T-cell (primary cell): ENCODE data around the gene ZNF101. TPM values are rescaled to one million over a fixed set of nuclear protein-coding genes. Genes with fewer than 3 reads are reported as not detected.
A peak's percentile ranks its signal among the peaks of the same experiment; 100 is the strongest.
"Not testable (repeated sequence)": the region's sequence is repeated elsewhere in the genome, so short reads cannot be mapped to it uniquely, and the experiment has no call there.

ENCODE experiments used
- ATAC-seq, 4 experiments: fragments of 200-7000 bp in 3 of 4; fragments of 150-1000 bp in 1 of 4; cut with Tn5 transposase; replicated peaks in 1 of 4; 1 replicate in 3 of 4; 2 replicates in 1 of 4; pipeline ENCODE4 v1.10.0; 2021; ENCODE audit warnings: moderate library complexity in 3 of 4, mild to moderate bottlenecking in 2 of 4, moderate number of reproducible peaks in 1 of 4
- CTCF ChIA-PET, 2 donors: fragments of 300-600 bp; sonication (Branson Sonifier 250); formaldehyde crosslinking; loops; one replicate each; lab custom pipeline; 2022; ENCODE audit warnings: antibody characterized with exemption in 2 of 2; lab: Charles Lee
- POLR2A ChIA-PET, 2 donors: fragments of 300-600 bp; sonication (Branson Sonifier 250); formaldehyde crosslinking; loops; one replicate each; lab custom pipeline; 2022; ENCODE audit warnings: antibody characterized with exemption in 2 of 2; lab: Charles Lee
- DNase-seq, 35 experiments: peaks; one replicate each; pipeline versions ENCODE4 v3.0.0 to v3.0.0-alpha.2; 2013 to 2023
- H3K27ac ChIP-seq: one replicate; pipeline ENCODE4 v1.5.1; 2013; ENCODE audit warnings: low read length
- H3K27me3 ChIP-seq, 2 experiments: replicated peaks in 1 of 2; 1 replicate in 1 of 2; 2 replicates in 1 of 2; pipeline versions ENCODE4 v1.6.1 to v1.7.0; 2013; ENCODE audit warnings: low read length in 1 of 2, mixed read lengths in 1 of 2; ENCODE audit not compliant: control insufficient read depth in 2 of 2, insufficient read depth in 2 of 2; ENCODE audit errors: extremely low read depth in 1 of 2
- H3K36me3 ChIP-seq, 2 donors: 1 replicate in 1 of 2; 2 replicates in 1 of 2; pipeline versions ENCODE4 v1.6.1 to v1.7.0; 2013; ENCODE audit warnings: low read length in 1 of 2; ENCODE audit not compliant: control insufficient read depth in 2 of 2, insufficient read depth in 1 of 2; ENCODE audit errors: extremely low read depth in 1 of 2
- H3K4me1 ChIP-seq, 2 experiments: 1 replicate in 1 of 2; 2 replicates in 1 of 2; pipeline versions ENCODE4 v1.6.1 to v1.7.0; 2013; ENCODE audit warnings: low read length in 2 of 2, mixed read lengths in 1 of 2; ENCODE audit not compliant: insufficient read depth in 2 of 2, control insufficient read depth in 1 of 2; ENCODE audit errors: extremely low read depth in 1 of 2
- H3K4me3 ChIP-seq, 2 donors: 1 replicate in 1 of 2; 2 replicates in 1 of 2; pipeline versions ENCODE4 v1.5.1 to v1.7.0; 2013; ENCODE audit warnings: mild to moderate bottlenecking in 2 of 2, low read length in 1 of 2, moderate library complexity in 1 of 2; ENCODE audit not compliant: control insufficient read depth in 1 of 2; ENCODE audit errors: extremely low read depth in 1 of 2
- H3K9me3 ChIP-seq: 2 replicates; pipeline ENCODE4 v1.7.0; 2013
- H3K27ac Mint-ChIP-seq, 2 donors: one replicate each; pipeline ENCODE4 v1.8.0; 2020 to 2021; ENCODE audit warnings: mild to moderate bottlenecking in 2 of 2, mixed read lengths in 2 of 2
- H3K27me3 Mint-ChIP-seq, 2 donors: one replicate each; pipeline ENCODE4 v1.8.0; 2021 to 2022; ENCODE audit warnings: mixed read lengths in 2 of 2
- H3K36me3 Mint-ChIP-seq: one replicate; pipeline ENCODE4 v1.8.0; 2021; ENCODE audit warnings: mixed read lengths
- H3K4me1 Mint-ChIP-seq, 3 donors: one replicate each; pipeline ENCODE4 v1.8.0; 2020 to 2022; ENCODE audit warnings: mixed read lengths in 3 of 3, mild to moderate bottlenecking in 1 of 3
- H3K4me3 Mint-ChIP-seq, 3 donors: one replicate each; pipeline ENCODE4 v1.8.0; 2020 to 2022; ENCODE audit warnings: mild to moderate bottlenecking in 3 of 3, mixed read lengths in 3 of 3, moderate library complexity in 3 of 3
- H3K9me3 Mint-ChIP-seq, 3 donors: one replicate each; pipeline ENCODE4 v1.8.0; 2020 to 2022; ENCODE audit warnings: mixed read lengths in 3 of 3
- WGBS: methylation state at CpG from one replicate; pipeline ENCODE4 v1.1.5; 2013; ENCODE audit warnings: missing lambda C conversion rate; ENCODE audit not compliant: insufficient coverage; 5-methylcytosine and 5-hydroxymethylcytosine counted together
- total RNA-seq, 35 experiments: library from RNA in 6 of 35; stranded (reverse) in 6 of 35; fragments of 120-200 nt in 1 of 35; gene quantifications; one replicate each; pipeline versions ENCODE4 v1.2.1 to v1.2.4 and lab custom pipeline; 2013 to 2026

Gene ZNF101
- total RNA-seq, 5 donors from 2014 or later (not counting 1 experiment from before 2014, with no cell fraction given) = 66.2 to 180 (median 164) TPM

DNA sequence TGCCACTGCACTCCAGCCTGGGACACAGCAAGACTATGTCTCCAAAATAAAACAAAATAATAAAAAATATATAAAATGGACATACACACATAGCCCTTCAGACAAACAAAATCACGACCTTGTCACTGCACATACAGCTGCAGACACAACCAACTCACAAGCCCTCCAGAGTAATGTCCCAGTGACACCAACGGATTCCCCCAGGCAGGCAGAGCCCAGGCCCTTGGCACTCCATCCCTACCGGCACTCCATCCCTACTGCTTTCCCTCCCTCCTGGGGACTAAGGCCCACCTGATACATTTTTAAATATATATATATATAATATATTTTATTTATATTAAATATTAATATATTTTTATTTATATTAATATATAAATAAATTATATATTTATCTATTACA is 18.5 kb downstream of the ZNF101 start:
- ChIA-PET CTCF (no interaction called here), POLR2A (no interaction called here)
- H3K9me3 Mint-ChIP-seq = peaks cover 17 to 30% (median 24%) of the 10 kb centered on the region in 3 donors
- peaks cover 33% of the 10 kb centered on the region for H3K36me3 Mint-ChIP-seq
- no CpG with 5 or more reads among the region's 3 CpGs for WGBS
- Histone ChIP-seq H3K36me3 (peaks cover 0 to 4% of the 10 kb centered on the region in 2 donors), H3K9me3 (peaks cover 11% of the 10 kb centered on the region), H3K27ac (no peak overlapping the region), H3K4me3 (no peak overlapping the region), H3K27me3 (no peaks in the 10 kb centered on the region), H3K4me1 (no peaks in the 10 kb centered on the region)
- peaks cover 0 to 5% (median 0%) of the 10 kb centered on the region in 3 donors for H3K4me1 Mint-ChIP-seq
- no peaks in the 10 kb centered on the region for H3K27me3 Mint-ChIP-seq
- DNase-seq = no peak
- no peak overlapping the region for H3K4me3 Mint-ChIP-seq
- ATAC-seq = peak; percentile 24 to 45 (median 30)
- no peak overlapping the region for H3K27ac Mint-ChIP-seq

DNA sequence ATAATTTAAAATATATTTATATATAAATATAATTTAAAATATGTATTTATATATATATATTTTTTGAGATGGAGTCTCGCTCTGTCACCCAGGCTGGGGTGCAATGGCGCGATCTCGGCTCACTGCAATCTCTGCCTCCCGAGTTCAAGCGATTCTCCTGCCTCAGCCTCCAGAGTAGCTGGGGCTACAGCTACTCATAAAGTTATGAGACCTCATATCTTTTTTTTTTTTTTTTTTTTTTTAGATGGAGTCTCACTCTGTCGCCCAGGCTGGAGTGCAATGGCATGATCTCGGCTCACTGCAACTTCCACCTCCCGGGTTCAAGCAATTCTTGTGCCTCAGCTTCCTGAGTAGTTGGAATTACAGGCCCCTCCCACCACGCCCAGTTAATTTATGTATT is 20.4 kb downstream of the ZNF101 start:
- H3K4me3 Mint-ChIP-seq, DNase-seq, ATAC-seq, H3K36me3 ChIP-seq, H3K27me3 ChIP-seq, H3K4me1 ChIP-seq, H3K9me3 ChIP-seq, H3K27ac Mint-ChIP-seq, H3K4me1 Mint-ChIP-seq, H3K27me3 Mint-ChIP-seq, H3K27ac ChIP-seq, H3K4me3 ChIP-seq: not testable (repeated sequence)
- no CpG with 5 or more reads among the region's 10 CpGs for WGBS
- peaks cover 9 to 19% (median 15%) of the 10 kb centered on the region in 3 donors for H3K9me3 Mint-ChIP-seq
- ChIA-PET CTCF (interaction anchor here in 1 of 2 donors (0.6 kb wide), 1 partner anchor 165 kb away, joined by 3 read pairs; no protein-coding TSS in a partner anchor), POLR2A (interaction anchor here in 1 of 2 donors (0.7 kb wide), 1 partner anchor 132 kb away, joined by 3 read pairs; no protein-coding TSS in a partner anchor)
- H3K36me3 Mint-ChIP-seq = peaks cover 20% of the 10 kb centered on the region

DNA sequence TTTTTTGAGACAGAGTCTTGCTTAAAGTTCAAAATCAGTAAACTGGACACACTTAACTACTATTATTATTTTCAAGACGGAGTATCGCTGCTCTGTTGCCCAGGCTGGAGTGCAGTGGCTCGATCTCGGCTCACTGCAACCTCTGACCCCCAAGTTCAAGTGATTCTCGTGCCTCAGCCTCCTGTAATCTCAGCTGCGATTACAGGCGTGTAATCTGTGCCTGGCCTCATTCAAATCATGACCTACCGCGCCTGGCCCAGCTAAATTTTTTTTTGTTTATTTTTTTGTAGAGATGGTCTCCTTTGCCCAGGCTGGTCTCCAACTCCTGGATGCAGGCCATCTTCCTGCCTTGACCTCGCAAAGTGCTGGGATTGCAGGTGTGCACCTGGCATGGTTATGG is 23.0 kb downstream of the ZNF101 start:
- no peak for DNase-seq
- Mint-ChIP-seq H3K27ac (no peak overlapping the region), H3K27me3 (no peaks in the 10 kb centered on the region), H3K4me3 (no peak overlapping the region), H3K9me3 (peaks cover 0 to 11% (median 8%) of the 10 kb centered on the region in 3 donors), H3K36me3 (peaks cover 9% of the 10 kb centered on the region), H3K4me1 (no peaks in the 10 kb centered on the region)
- no peak overlapping the region for H3K27ac ChIP-seq
- 92% methylated on average over 9 of the region's 10 CpGs for WGBS
- H3K9me3 ChIP-seq = no peaks in the 10 kb centered on the region
- POLR2A ChIA-PET = interaction anchor here (0.6 to 0.7 kb wide), 3 partner anchors 104 to 1673 kb away, joined by 3 to 4 read pairs (median 3); no protein-coding TSS in a partner anchor
- H3K27me3 ChIP-seq = no peaks in the 10 kb centered on the region
- CTCF ChIA-PET = interaction anchor here in 1 of 2 donors (0.6 kb wide), 1 partner anchor 9 kb away, joined by 3 read pairs; no protein-coding TSS in a partner anchor
- peaks cover 0 to 4% of the 10 kb centered on the region in 2 donors for H3K36me3 ChIP-seq
- no peak for ATAC-seq
- H3K4me1 ChIP-seq = no peaks in the 10 kb centered on the region
- no peak overlapping the region for H3K4me3 ChIP-seq

GRCh38 chr19:19696386-19696785 is 27.7 kb downstream of the ZNF101 start:
- no peaks in the 10 kb centered on the region for H3K4me1 ChIP-seq
- H3K9me3 ChIP-seq = peaks cover 2% of the 10 kb centered on the region
- Mint-ChIP-seq H3K27ac (no peak overlapping the region), H3K36me3 (peaks cover 11% of the 10 kb centered on the region), H3K4me1 (no peaks in the 10 kb centered on the region), H3K4me3 (no peak overlapping the region), H3K9me3 (peaks cover 0 to 13% (median 13%) of the 10 kb centered on the region in 3 donors), H3K27me3 (no peaks in the 10 kb centered on the region)
- H3K27me3 ChIP-seq = no peaks in the 10 kb centered on the region
- H3K27ac ChIP-seq = no peak overlapping the region
- ChIA-PET CTCF (no interaction called here), POLR2A (no interaction called here)
- WGBS = 57% methylated on average over 1 of the region's 2 CpGs
- no peak for ATAC-seq
- DNase-seq = no peak
- H3K36me3 ChIP-seq = no peaks in the 10 kb centered on the region
- H3K4me3 ChIP-seq = no peak overlapping the region

GRCh38 chr19:19697589-19697988 is 28.9 kb downstream of the ZNF101 start:
- no peak overlapping the region for H3K4me3 Mint-ChIP-seq
- POLR2A ChIA-PET = no interaction called here
- H3K4me1 ChIP-seq = no peaks in the 10 kb centered on the region
- no peaks in the 10 kb centered on the region for H3K4me1 Mint-ChIP-seq
- H3K36me3 ChIP-seq = no peaks in the 10 kb centered on the region
- no peaks in the 10 kb centered on the region for H3K27me3 ChIP-seq
- H3K9me3 Mint-ChIP-seq = peaks cover 0 to 13% (median 13%) of the 10 kb centered on the region in 3 donors
- no peak overlapping the region for H3K4me3 ChIP-seq
- H3K9me3 ChIP-seq = peaks cover 2% of the 10 kb centered on the region
- H3K27ac ChIP-seq = no peak overlapping the region
- ATAC-seq (no peak), DNase-seq (no peak)
- CTCF ChIA-PET = no interaction called here
- H3K27me3 Mint-ChIP-seq = no peaks in the 10 kb centered on the region
- H3K36me3 Mint-ChIP-seq = peaks cover 11% of the 10 kb centered on the region
- 100% methylated on average over 1 of the region's 5 CpGs for WGBS
- H3K27ac Mint-ChIP-seq = no peak overlapping the region

DNA sequence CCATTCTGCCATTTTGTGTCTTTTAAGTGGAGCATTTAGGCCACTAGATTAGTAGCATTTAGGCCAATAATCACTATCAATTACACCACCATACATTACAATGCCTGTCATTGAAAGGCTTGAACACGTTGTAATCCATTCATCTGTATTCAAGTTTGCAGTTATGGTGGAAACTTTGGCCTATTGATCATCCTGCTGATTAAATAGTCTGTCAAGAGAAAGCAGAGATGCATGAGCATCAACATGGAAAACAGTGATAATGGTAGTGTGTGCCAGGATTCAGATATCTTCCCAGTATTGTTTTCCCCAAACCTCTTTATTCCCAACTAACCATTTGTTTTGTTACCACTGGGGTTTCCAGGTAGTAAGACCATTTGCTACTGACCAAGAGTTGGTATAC is 31.9 kb downstream of the ZNF101 start:
- H3K4me3 Mint-ChIP-seq, H3K27ac Mint-ChIP-seq, H3K9me3 ChIP-seq, DNase-seq, H3K27ac ChIP-seq, H3K36me3 ChIP-seq, H3K27me3 ChIP-seq, H3K4me3 ChIP-seq, ATAC-seq, H3K4me1 Mint-ChIP-seq, H3K4me1 ChIP-seq, H3K27me3 Mint-ChIP-seq: not testable (repeated sequence)
- ChIA-PET CTCF (interaction anchor here in 1 of 2 donors (0.6 kb wide), 2 partner anchors 9 to 1697 kb away, joined by 3 read pairs; no protein-coding TSS in a partner anchor), POLR2A (interaction anchor here in 1 of 2 donors (0.5 kb wide), 1 partner anchor 16 kb away, joined by 5 read pairs; no protein-coding TSS in a partner anchor)
- H3K36me3 Mint-ChIP-seq = peaks cover 29% of the 10 kb centered on the region
- no CpG with 5 or more reads among the region's 1 CpG for WGBS
- peaks cover 3 to 28% (median 17%) of the 10 kb centered on the region in 3 donors for H3K9me3 Mint-ChIP-seq
